HCT116 (cell line): ENCODE results near the gene LINGO3. TPM values are rescaled to one million over a fixed set of nuclear protein-coding genes. Genes with fewer than 3 reads are reported as not detected.

ENCODE experiments used
- ATAC-seq: fragments of 200-7000 bp; cut with Tn5 transposase; 2 replicates; pipeline ENCODE4 v1.9.1; 2020; ENCODE audit warnings: mild to moderate bottlenecking, moderate library complexity
- BruUV-seq: library from RNA; stranded (reverse); fragments of 400-500 nt; replicated peaks from 2 replicates; lab custom pipeline; 2021; lab: Mats Ljungman, UMichigan
- CTCF ChIA-PET: fragments of 300-600 bp; sonication (Branson Sonifier 250); formaldehyde crosslinking; loops from one replicate; lab custom pipeline; 2021; ENCODE audit warnings: antibody characterized with exemption; lab: Charles Lee
- POLR2A ChIA-PET: fragments of 300-600, 350-600 bp; sonication (Branson Sonifier 250); formaldehyde crosslinking; loops from one replicate; lab custom pipeline; 2021; ENCODE audit warnings: antibody characterized with exemption; lab: Charles Lee
- RAD21 ChIA-PET, 2 experiments: fragments of 300-600 bp; sonication (Branson Sonifier 250); formaldehyde crosslinking; loops; one replicate each; lab custom pipeline; 2023; ENCODE audit warnings: low total read pairs in 2 of 2; ENCODE audit not compliant: uncharacterized antibody in 2 of 2, unreplicated experiment in 2 of 2, low non-redundant PET in 1 of 2; lab: Charles Lee
- DNase-seq: peaks from one replicate; pipeline ENCODE4 v3.0.0-alpha.2; 2010; ENCODE audit warnings: low read depth, low spot score
- H2AFZ ChIP-seq: fragments of 200-600 bp; shearing (Covaris generic), sonication (generic); 2 replicates; pipeline ENCODE4 v1.6.1; 2017; ENCODE audit warnings: low read depth, mixed run types, mixed read lengths, antibody characterized with exemption, low read length; ENCODE audit not compliant: poor library complexity, severe bottlenecking
- H3K27ac ChIP-seq: 2 replicates; pipeline ENCODE4 v1.5.1; 2012; ENCODE audit warnings: low read depth, low read length
- H3K27me3 ChIP-seq: fragments of 200-600 bp; sonication (generic); 2 replicates; pipeline ENCODE4 v1.6.1; 2016; ENCODE audit warnings: mixed run types, low read length, mixed read lengths; ENCODE audit not compliant: insufficient read depth
- H3K36me3 ChIP-seq, 2 experiments: fragments of 200-500 bp in 1 of 2; fragments of 200-600 bp in 1 of 2; sonication (Bioruptor generic) in 1 of 2; sonication (generic) in 1 of 2; 2 replicates each; pipeline versions ENCODE4 v1.5.1 to v1.6.1; 2014 to 2016; ENCODE audit warnings: low read length in 2 of 2, inconsistent platforms in 1 of 2, mixed read lengths in 1 of 2, mixed run types in 1 of 2; ENCODE audit not compliant: insufficient read depth in 2 of 2, control insufficient read depth in 1 of 2
- H3K4me1 ChIP-seq, 2 experiments: fragments of 200-600 bp in 1 of 2; sonication (generic) in 1 of 2; 2 replicates each; pipeline versions ENCODE4 v1.5.1 to v1.6.1; 2012 to 2017; ENCODE audit warnings: low read length in 2 of 2, inconsistent platforms in 1 of 2, mild to moderate bottlenecking in 1 of 2, mixed read lengths in 1 of 2, mixed run types in 1 of 2, moderate library complexity in 1 of 2; ENCODE audit not compliant: insufficient read depth in 2 of 2, control insufficient read depth in 1 of 2
- H3K4me2 ChIP-seq: fragments of 200-600 bp; sonication (generic); 2 replicates; pipeline ENCODE4 v1.6.1; 2017; ENCODE audit warnings: mixed run types, low read length, mixed read lengths
- H3K4me3 ChIP-seq, 2 experiments: fragments of 200-600 bp in 1 of 2; sonication (generic) in 1 of 2; replicated peaks in 1 of 2; 2 replicates each; pipeline ENCODE4 v1.5.1; 2011 to 2016; ENCODE audit warnings: low read length in 2 of 2, control low read depth in 1 of 2, low read depth in 1 of 2, mild to moderate bottlenecking in 1 of 2, mixed read lengths in 1 of 2, mixed run types in 1 of 2
- H3K79me2 ChIP-seq: fragments of 200-600 bp; sonication (generic); 2 replicates; pipeline ENCODE4 v1.6.1; 2017; ENCODE audit warnings: mild to moderate bottlenecking, mixed run types, low read length, moderate library complexity, mixed read lengths; ENCODE audit not compliant: insufficient read depth
- H3K9ac ChIP-seq: fragments of 200-600 bp; sonication (generic); 2 replicates; pipeline ENCODE4 v1.6.1; 2016; ENCODE audit warnings: low read length, mixed read lengths
- H3K9me2 ChIP-seq: fragments of 200-600 bp; sonication (generic), shearing (Covaris generic); 2 replicates; pipeline ENCODE4 v1.6.1; 2017; ENCODE audit warnings: mixed run types, mild to moderate bottlenecking, moderate library complexity; ENCODE audit not compliant: insufficient read depth
- H3K9me3 ChIP-seq, 2 experiments: fragments of 200-500 bp in 1 of 2; fragments of 200-600 bp in 1 of 2; sonication (Bioruptor generic) in 1 of 2; sonication (generic) in 1 of 2; 2 replicates each; pipeline ENCODE4 v1.6.1; 2014 to 2017; ENCODE audit warnings: low read length in 2 of 2, mixed read lengths in 2 of 2, inconsistent platforms in 1 of 2, low read depth in 1 of 2, mild to moderate bottlenecking in 1 of 2, mixed run types in 1 of 2, moderate library complexity in 1 of 2; ENCODE audit not compliant: control insufficient read depth in 1 of 2, insufficient read depth in 1 of 2
- H4K20me1 ChIP-seq: fragments of 200-600 bp; sonication (generic), shearing (Covaris generic); 2 replicates; pipeline ENCODE4 v1.6.1; 2017; ENCODE audit warnings: mixed run types, mild to moderate bottlenecking, moderate library complexity; ENCODE audit not compliant: insufficient read depth
- CEBPB ChIP-seq: IDR thresholded peaks from 2 replicates; pipeline ENCODE4 v1.6.1; 2012; ENCODE audit warnings: low read depth
- CTCF ChIP-seq, 3 experiments: fragments of 200-600 bp in 1 of 3; sonication (generic) in 1 of 3; IDR thresholded peaks in 2 of 3; conservative IDR thresholded peaks in 1 of 3; 2 replicates each; pipeline ENCODE4 v1.5.1; 2012 to 2017; ENCODE audit warnings: low read depth in 2 of 3, low read length in 2 of 3, antibody characterized with exemption in 1 of 3, borderline replicate concordance in 1 of 3, control low read depth in 1 of 3, mild to moderate bottlenecking in 1 of 3, mixed read lengths in 1 of 3, mixed run types in 1 of 3, moderate library complexity in 1 of 3; ENCODE audit not compliant: insufficient read depth in 1 of 3
- ELF1 ChIP-seq: IDR thresholded peaks from 2 replicates; pipeline ENCODE4 v1.6.1; 2012; ENCODE audit warnings: low read depth, borderline replicate concordance
- YY1 ChIP-seq: IDR thresholded peaks from 2 replicates; pipeline ENCODE4 v1.6.1; 2011; ENCODE audit warnings: low read length, low read depth, moderate library complexity, mild to moderate bottlenecking; ENCODE audit not compliant: insufficient replicate concordance; ENCODE audit errors: extremely low read depth
- intact Hi-C: fragments of 100-400 bp; cut with micrococcal nuclease; formaldehyde crosslinking; loops from 2 replicates; pipeline ENCODE4 v1.10.0; 2022
- total RNA-seq: library from RNA; stranded (reverse); gene quantifications from one replicate; pipeline ENCODE4 v1.2.1, GENCODE V29; 2021; ENCODE audit not compliant: unreplicated experiment

Gene LINGO3
- total RNA-seq, 1 experiment from 2014 or later: not detected

GRCh38 chr19:2345076-2345475 is 37.1 kb upstream of the LINGO3 start (continued):
- no peak for TF ChIP-seq YY1
- no peak for TF ChIP-seq CEBPB
- TF ChIP-seq ELF1: no peak

- intact Hi-C loops: no loop called here
- BruUV-seq: no TSS peak
- no peaks in the 10 kb centered on the region for H4K20me1 ChIP-seq
- no peaks in the 10 kb centered on the region for H3K9me3 ChIP-seq
- no peaks in the 10 kb centered on the region for H3K79me2 ChIP-seq
- H3K9ac ChIP-seq: no peak overlapping the region
- CTCF ChIA-PET: no interaction called here
- H2AFZ ChIP-seq: no peak overlapping the region
- H3K27me3 ChIP-seq: no peaks in the 10 kb centered on the region
- ATAC-seq: no peak; the same call in 1 of the 2 replicates
- no peaks in the 10 kb centered on the region for H3K9me2 ChIP-seq
- TF ChIP-seq CTCF (IDR thresholded peaks at IDR 0.05 in 2 of 3, conservative IDR thresholded peaks at IDR 0.05 in 1 of 3; ENCODE audit: borderline replicate concordance in 1 of 3, insufficient read depth in 1 of 3, low read depth in 2 of 3, low read length in 2 of 3): no peak
- TF ChIP-seq, all 23 proteins: peak for 0
- Histone ChIP-seq H3K4me1 (peaks cover 5 to 8% of the 10 kb centered on the region in 2 experiments; a peak in 3 of 4 replicates), H3K4me3 (no peak overlapping the region), H3K27ac (no peak overlapping the region), H3K4me2 (no peak overlapping the region), H3K36me3 (no peaks in the 10 kb centered on the region)
- no peak for DNase-seq
- RAD21 ChIA-PET: no interaction called here
- POLR2A ChIA-PET: no interaction called here
These were observed 36.5 kb upstream of the LINGO3 start for GRCh38 chr19:2344381-2344870.
